OCI-LY1 (cell line): ENCODE measurements around the gene SLC26A11.

Experiments
- EZH2 ChIP-seq: fragments of 200-600 bp; sonication (generic), shearing (Covaris generic); IDR thresholded peaks from 2 replicates; pipeline ENCODE4 v1.8.0; 2017; ENCODE audit warnings: borderline replicate concordance, mixed run types, mild to moderate bottlenecking, antibody characterized with exemption, low read length, moderate library complexity, mixed read lengths
- TF ChIP-seq, protein P1 (sequence below): fragments of 200-600 bp; sonication (generic), shearing (Covaris generic); IDR thresholded peaks from 2 replicates; pipeline ENCODE4 v1.5.1; 2017; ENCODE audit warnings: mild to moderate bottlenecking, antibody characterized with exemption, low read length, moderate library complexity, mixed read lengths

DNA sequence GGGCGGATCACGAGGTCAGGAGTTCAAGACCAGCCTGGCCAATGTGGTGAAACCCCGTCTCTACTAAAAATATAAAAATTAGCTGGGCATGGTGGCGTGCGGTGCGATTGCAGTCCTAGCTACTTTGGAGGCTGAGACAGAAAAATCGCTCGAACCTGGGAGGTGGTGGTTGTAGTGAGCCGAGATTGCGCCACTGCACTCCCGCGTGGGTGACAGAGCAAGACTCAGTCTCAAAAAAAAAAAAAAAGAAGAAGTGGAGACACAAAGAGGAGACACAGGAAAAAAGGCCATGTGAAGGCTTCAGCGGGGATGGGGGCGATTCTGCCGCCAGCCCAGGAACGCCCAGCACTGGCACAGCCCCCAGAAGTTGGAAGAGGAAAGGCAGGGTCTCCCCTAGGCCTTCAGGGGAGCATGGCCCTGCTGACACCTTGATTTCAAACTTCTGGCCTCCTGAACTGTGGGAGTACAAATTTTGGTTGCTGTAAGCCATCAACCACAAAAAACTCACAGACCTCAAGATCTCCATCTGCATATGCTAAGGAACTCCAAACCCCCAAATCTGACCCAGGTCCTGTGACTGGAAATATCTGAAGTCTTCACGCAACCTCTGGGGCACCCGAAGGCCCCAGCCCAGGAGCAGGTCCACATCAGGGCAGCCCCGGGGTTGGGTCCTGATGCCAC is 7.1 kb upstream of the SLC26A11 start:
- TF ChIP-seq, protein P1, sequence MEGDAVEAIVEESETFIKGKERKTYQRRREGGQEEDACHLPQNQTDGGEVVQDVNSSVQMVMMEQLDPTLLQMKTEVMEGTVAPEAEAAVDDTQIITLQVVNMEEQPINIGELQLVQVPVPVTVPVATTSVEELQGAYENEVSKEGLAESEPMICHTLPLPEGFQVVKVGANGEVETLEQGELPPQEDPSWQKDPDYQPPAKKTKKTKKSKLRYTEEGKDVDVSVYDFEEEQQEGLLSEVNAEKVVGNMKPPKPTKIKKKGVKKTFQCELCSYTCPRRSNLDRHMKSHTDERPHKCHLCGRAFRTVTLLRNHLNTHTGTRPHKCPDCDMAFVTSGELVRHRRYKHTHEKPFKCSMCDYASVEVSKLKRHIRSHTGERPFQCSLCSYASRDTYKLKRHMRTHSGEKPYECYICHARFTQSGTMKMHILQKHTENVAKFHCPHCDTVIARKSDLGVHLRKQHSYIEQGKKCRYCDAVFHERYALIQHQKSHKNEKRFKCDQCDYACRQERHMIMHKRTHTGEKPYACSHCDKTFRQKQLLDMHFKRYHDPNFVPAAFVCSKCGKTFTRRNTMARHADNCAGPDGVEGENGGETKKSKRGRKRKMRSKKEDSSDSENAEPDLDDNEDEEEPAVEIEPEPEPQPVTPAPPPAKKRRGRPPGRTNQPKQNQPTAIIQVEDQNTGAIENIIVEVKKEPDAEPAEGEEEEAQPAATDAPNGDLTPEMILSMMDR = no peak
- TF ChIP-seq EZH2 = no peak
